HG03432 (cell line): ENCODE results near the gene PGGT1B.

ENCODE experiments used
- ATAC-seq: cut with Tn5 transposase; IDR thresholded peaks from one replicate; pipeline ENCODE4 v1.9.1; 2021; ENCODE audit warnings: mild to moderate bottlenecking, moderate library complexity; ENCODE audit not compliant: unreplicated experiment

The PGGT1B gene

GRCh38 chr5:115262321-115263077 is at the start of gene PGGT1B:
PGGT1B (minus strand) TSS chr5:115262877; CDS start chr5:115262851, 26 bp downstream.
- ATAC-seq = peak; percentile 96

- ATAC-seq = no peak
These were observed 47.2 kb upstream of the PGGT1B start for GRCh38 chr5:115309751-115310370.

GRCh38 chr5:115308815-115309214 is 46.1 kb upstream of the PGGT1B start:
- ATAC-seq = no peak

GRCh38 chr5:115306011-115306536 is 43.4 kb upstream of the PGGT1B start:
- no peak for ATAC-seq

GRCh38 chr5:115304496-115304895 is 41.8 kb upstream of the PGGT1B start:
- ATAC-seq = no peak

GRCh38 chr5:115298811-115299210 is 36.1 kb upstream of the PGGT1B start:
- ATAC-seq = no peak

- no peak for ATAC-seq
These were observed 34.4 kb upstream of the PGGT1B start for GRCh38 chr5:115297031-115297430.

- peak; percentile 87 for ATAC-seq
These were observed 33.7 kb upstream of the PGGT1B start, which contains the start of gene CCDC112 for GRCh38 chr5:115296124-115297022. CCDC112 (minus strand) TSS chr5:115296654; CDS start chr5:115296543, 111 bp downstream.

- ATAC-seq = peak; percentile 27
These were observed 33.1 kb upstream of the PGGT1B start for GRCh38 chr5:115295777-115296123.

- no peak for ATAC-seq
These were observed 28.7 kb upstream of the PGGT1B start for GRCh38 chr5:115291397-115291796.

GRCh38 chr5:115289104-115289503 is 26.4 kb upstream of the PGGT1B start:
- ATAC-seq = no peak

GRCh38 chr5:115284021-115284420 is 21.3 kb upstream of the PGGT1B start:
- no peak for ATAC-seq

- no peak for ATAC-seq
These were observed 19.5 kb upstream of the PGGT1B start for GRCh38 chr5:115282131-115282530.

- no peak for ATAC-seq
These were observed 11.9 kb upstream of the PGGT1B start for GRCh38 chr5:115274584-115274983.

GRCh38 chr5:115272297-115272958 is 9.8 kb upstream of the PGGT1B start:
- ATAC-seq = no peak

GRCh38 chr5:115271295-115272050 is 8.8 kb upstream of the PGGT1B start:
- ATAC-seq = peak; percentile 64

- no peak for ATAC-seq
These were observed 4.9 kb upstream of the PGGT1B start for GRCh38 chr5:115267617-115268016.

- ATAC-seq = no peak
These were observed 2.5 kb upstream of the PGGT1B start for GRCh38 chr5:115265220-115265619.

GRCh38 chr5:115264786-115265185 is 2.1 kb upstream of the PGGT1B start:
- ATAC-seq = no peak

GRCh38 chr5:115263078-115263380 is 352 bp upstream of the PGGT1B start:
- no peak for ATAC-seq
